Stimulated activated CD4-positive, alpha-beta T cell treated with anti-CD3 and anti-CD28 coated beads, Interleukin-12 subunit alpha, Interleukin-12 subunit beta, amount 100 ng/mL, for 24 hours (primary cell): ENCODE results near the gene HTR4.
"Not testable (repeated sequence)": the region's sequence is repeated elsewhere in the genome, so short reads cannot be mapped to it uniquely, and the experiment has no call there.

Experiments used
- DNase-seq, 2 experiments: peaks; one replicate each; pipeline ENCODE4 v3.0.0-alpha.2; 2020; ENCODE audit warnings: low read depth in 2 of 2

The HTR4 gene

GRCh38 chr5:148535190-148535589, 119.1 kb downstream of the HTR4 start:
- DNase-seq = no peak

DNA sequence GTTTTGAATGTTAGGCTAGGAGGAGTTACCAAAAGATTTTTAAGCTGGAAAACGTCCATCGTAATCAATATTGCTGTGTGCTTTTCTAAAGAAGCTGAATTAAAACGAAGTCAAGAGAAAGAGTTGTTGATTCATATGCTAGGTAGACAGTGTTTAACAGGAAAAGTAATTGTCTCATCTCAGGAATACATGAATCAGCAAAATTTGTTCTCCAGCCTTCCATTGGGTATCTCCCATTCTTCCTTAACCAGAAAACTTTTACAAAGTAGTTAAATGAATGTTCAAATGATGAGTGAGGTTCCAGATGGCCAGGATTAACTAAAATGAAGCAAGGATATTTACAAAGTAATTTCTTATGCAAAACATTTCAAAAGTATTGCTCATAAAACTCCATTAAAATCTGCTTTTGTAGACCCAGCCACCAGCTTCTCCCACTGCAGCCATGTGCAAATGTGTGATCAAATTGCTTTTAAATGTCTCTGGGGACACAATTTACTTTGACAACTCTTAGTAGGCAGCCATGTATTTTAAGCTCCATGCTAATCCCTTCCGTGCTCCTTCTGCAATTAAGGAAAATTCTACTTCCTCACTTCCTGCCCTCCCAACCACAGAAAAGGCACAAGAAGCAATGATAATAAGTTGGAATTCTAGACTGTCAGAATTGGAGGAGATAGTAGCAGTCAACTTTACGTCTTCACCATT, 121.2 kb downstream of the HTR4 start:
- DNase-seq = no peak

- not testable (repeated sequence) for DNase-seq
These were observed 124.9 kb downstream of the HTR4 start for GRCh38 chr5:148529450-148529849.

DNA sequence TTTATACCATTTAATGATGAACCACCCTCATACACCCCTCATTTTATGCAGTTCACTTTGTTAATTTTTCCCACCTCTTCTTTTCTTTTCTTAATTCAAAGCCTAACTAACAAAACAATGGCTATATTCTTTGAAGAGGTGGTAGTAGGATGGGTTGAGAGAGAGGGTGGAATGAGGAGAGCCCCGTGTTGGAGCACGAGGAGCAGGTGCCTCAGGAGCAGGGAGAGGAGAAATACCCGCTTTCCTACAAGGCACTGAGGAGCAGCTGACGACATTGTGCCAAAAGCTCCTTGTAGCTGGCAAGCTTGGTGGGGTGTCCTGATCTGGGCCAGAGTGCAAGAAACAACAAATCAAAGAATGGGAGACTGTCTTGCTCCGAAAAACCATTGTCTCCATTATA, 129.6 kb downstream of the HTR4 start:
- no peak for DNase-seq

DNA sequence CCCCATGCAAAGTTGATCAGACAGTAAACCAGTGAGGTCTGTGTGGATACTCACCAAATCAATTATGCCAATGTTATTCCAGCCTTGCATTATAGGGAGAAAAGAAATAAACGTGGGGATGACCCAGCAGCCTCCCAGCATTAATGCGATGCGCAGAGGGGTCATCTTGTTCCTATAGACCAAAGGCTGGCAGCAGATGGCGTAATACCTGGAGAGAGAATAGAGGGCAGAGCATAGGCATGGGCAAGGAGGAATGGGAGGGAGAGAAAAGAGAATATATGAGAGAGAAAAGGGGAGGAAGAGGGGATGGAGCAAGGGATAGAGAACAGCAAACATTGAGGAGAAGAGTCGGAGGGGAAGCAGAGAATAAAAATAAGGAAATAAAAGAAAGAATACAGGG, 131.2 kb downstream of the HTR4 start:
- no peak for DNase-seq

- no peak for DNase-seq
These were observed 138.9 kb downstream of the HTR4 start for GRCh38 chr5:148515460-148515859.

DNA sequence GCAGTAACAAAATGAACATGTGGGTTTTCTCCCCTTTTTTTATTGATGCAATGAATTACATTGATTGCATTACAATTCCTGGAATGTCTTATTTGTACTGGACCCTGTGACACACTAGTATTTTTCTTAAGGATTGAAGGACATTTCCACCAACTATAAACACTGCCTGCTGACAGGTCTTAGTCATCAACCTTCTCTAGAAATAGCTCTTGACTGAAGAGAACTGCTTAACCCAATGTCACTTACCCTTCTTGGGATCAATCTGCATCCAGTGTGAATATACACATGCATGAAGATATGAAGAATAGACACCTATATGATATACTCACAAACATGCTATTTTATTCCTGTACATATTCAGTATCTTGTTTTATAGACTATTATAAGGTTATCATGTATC, 140.0 kb downstream of the HTR4 start:
- no peak for DNase-seq

DNA sequence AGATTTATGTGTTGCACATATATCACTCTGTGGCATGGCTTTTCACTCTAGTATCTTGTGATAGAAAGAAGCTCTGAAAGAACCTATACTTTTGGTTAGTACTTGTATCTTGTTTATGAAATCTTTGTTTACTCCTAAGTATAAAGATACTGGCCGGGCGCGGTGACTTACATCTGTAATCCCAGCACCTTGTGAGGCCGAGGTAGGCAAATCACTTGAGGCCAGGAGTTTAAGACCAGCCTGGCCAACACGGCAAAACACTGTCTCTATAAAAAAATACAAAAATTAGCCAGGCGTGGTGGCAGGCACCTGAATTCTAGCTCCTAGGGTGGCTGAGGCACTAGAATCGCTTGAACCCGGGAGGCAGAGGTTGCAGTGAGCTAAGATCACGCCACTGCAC, 141.8 kb downstream of the HTR4 start:
- no peak for DNase-seq

- DNase-seq = no peak
These were observed 142.4 kb downstream of the HTR4 start for GRCh38 chr5:148511810-148512347.

- no peak for DNase-seq
These were observed 144.4 kb downstream of the HTR4 start for GRCh38 chr5:148509893-148510292.

- DNase-seq = no peak
These were observed 146.7 kb downstream of the HTR4 start for GRCh38 chr5:148507648-148508047.

- DNase-seq = no peak
These were observed 154.9 kb downstream of the HTR4 start for GRCh38 chr5:148499452-148499851.

DNA sequence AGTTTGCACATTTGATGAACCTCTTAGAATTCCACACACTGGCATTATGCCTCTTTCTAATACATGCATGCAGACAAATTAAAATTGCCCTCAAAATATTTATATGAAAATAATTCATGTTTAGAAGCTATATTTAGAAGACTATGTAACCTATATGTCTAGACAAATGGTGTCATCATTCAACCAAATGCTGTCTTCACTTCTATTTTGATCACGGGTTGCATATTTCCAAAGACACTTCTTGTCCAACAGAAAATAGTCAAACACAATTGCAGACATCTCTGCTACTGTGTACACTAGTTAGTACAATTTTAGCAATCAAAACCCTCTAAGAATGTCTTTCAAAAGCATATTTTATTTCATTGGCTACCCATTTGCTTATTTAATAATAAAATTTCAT, 156.6 kb downstream of the HTR4 start:
- no peak for DNase-seq

GRCh38 chr5:148492351-148492750, 162.0 kb downstream of the HTR4 start:
- DNase-seq = no peak

GRCh38 chr5:148491793-148492184, 162.5 kb downstream of the HTR4 start:
- DNase-seq = no peak

- no peak for DNase-seq
These were observed 163.1 kb downstream of the HTR4 start for GRCh38 chr5:148491015-148491792.

GRCh38 chr5:148488757-148489156, 165.6 kb downstream of the HTR4 start:
- DNase-seq = no peak

- DNase-seq = no peak
These were observed 167.9 kb downstream of the HTR4 start for GRCh38 chr5:148486456-148486855.

GRCh38 chr5:148484651-148485050, 169.7 kb downstream of the HTR4 start:
- no peak for DNase-seq

- DNase-seq = no peak
These were observed 170.6 kb downstream of the HTR4 start for GRCh38 chr5:148483750-148484149.

GRCh38 chr5:148482697-148483462, 171.4 kb downstream of the HTR4 start:
- DNase-seq = peak; percentile 27 to 59

DNA sequence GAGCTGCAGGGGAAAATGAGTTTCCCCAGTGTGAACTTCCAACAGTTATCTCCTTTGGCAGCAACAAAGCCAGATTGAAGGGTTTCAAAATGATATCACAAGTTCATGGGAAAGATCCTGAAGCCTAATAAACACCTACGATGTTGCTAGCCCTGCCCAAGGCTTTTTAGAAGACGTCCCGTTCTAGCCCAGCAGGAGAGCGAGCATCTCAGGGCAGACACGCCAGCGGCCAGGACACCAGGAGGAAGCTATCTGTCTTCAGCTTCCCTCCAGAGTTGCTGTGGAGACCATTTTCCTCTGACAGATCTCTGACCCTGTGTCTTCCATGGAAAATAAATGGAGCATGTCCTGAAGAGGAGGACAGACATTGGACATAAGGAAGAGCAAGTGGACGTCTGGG, 172.1 kb downstream of the HTR4 start:
- no peak for DNase-seq
